HEK293 (cell line): ENCODE measurements around the gene GDF2.

Experiments
- CTCF ChIA-PET: fragments of 350-600 bp; formaldehyde crosslinking; extraction: SDS; loops from one replicate; lab custom pipeline; 2021; ENCODE audit warnings: antibody characterized with exemption; lab: Yijun Ruan, JAX
- POLR2A ChIA-PET: fragments of 300-600 bp; formaldehyde crosslinking; extraction: SDS; loops from one replicate; lab custom pipeline; 2020; ENCODE audit warnings: antibody characterized with exemption, inconsistent platforms; lab: Yijun Ruan, JAX
- H3K27ac ChIP-seq: fragments of 200-500 bp; sonication (Bioruptor generic); 2 replicates; pipeline ENCODE4 v1.5.1; 2014; ENCODE audit warnings: low read depth, low read length, control low read depth, inconsistent platforms; ENCODE audit errors: extremely low read depth
- H3K36me3 ChIP-seq, 2 experiments: fragments of 200-500 bp in 1 of 2; sonication (Bioruptor generic) in 1 of 2; 1 replicate in 1 of 2; 2 replicates in 1 of 2; pipeline ENCODE4 v1.5.1; 2014 to 2017; ENCODE audit warnings: inconsistent platforms in 2 of 2, low read length in 2 of 2; ENCODE audit not compliant: control insufficient read depth in 2 of 2, insufficient read depth in 1 of 2
- H3K4me1 ChIP-seq: fragments of 200-500 bp; sonication (Bioruptor generic); 2 replicates; pipeline ENCODE4 v1.5.1; 2014; ENCODE audit warnings: mild to moderate bottlenecking, low read length, inconsistent platforms; ENCODE audit not compliant: control insufficient read depth, insufficient read depth
- H3K4me3 ChIP-seq: 2 replicates; pipeline ENCODE4 v1.5.1; 2011; ENCODE audit warnings: low read depth, mild to moderate bottlenecking, control low read depth, low read length, moderate library complexity
- H3K9me3 ChIP-seq: fragments of 200-500 bp; sonication (Bioruptor generic); 2 replicates; pipeline ENCODE4 v1.5.1; 2014; ENCODE audit warnings: low read depth, low read length, inconsistent platforms; ENCODE audit not compliant: control insufficient read depth, insufficient read depth
- ELK4 ChIP-seq: IDR thresholded peaks from 2 replicates; pipeline ENCODE4 v1.6.1; 2011; ENCODE audit warnings: mild to moderate bottlenecking, low read depth, low read length, borderline replicate concordance
- KLF17 ChIP-seq: fragments of 450-650 bp; formaldehyde crosslinking; IDR thresholded peaks from 2 replicates; pipeline ENCODE4 v1.5.1; 2016; ENCODE audit warnings: missing biosample characterization, missing genetic modification characterization
- PRDM2 ChIP-seq: fragments of 450-650 bp; formaldehyde crosslinking; IDR thresholded peaks from 2 replicates; pipeline ENCODE4 v1.5.1; 2016; ENCODE audit warnings: missing biosample characterization, missing genetic modification characterization, borderline replicate concordance
- TCF7L2 ChIP-seq: IDR thresholded peaks from 2 replicates; pipeline ENCODE4 v1.6.1; 2011; ENCODE audit warnings: low read depth, mild to moderate bottlenecking, inconsistent platforms, low read length, moderate library complexity, borderline replicate concordance
- ZBTB17 ChIP-seq: fragments of 450-650 bp; formaldehyde crosslinking; IDR thresholded peaks from 2 replicates; pipeline ENCODE4 v1.5.1; 2016; ENCODE audit warnings: missing biosample characterization, missing genetic modification characterization
- ZBTB8A ChIP-seq: fragments of 450-650 bp; formaldehyde crosslinking; IDR thresholded peaks from 2 replicates; pipeline ENCODE4 v1.5.1; 2016; ENCODE audit warnings: missing biosample characterization, missing genetic modification characterization
- ZFHX2 ChIP-seq: fragments of 450-650 bp; formaldehyde crosslinking; conservative IDR thresholded peaks from 2 replicates; pipeline ENCODE4 v1.5.1; 2016; ENCODE audit warnings: missing biosample characterization, missing genetic modification characterization
- ZFP69B ChIP-seq: fragments of 450-650 bp; formaldehyde crosslinking; IDR thresholded peaks from 2 replicates; pipeline ENCODE4 v1.5.1; 2016; ENCODE audit warnings: missing biosample characterization, missing genetic modification characterization
- ZIC2 ChIP-seq: fragments of 450-650 bp; formaldehyde crosslinking; IDR thresholded peaks from 2 replicates; pipeline ENCODE4 v1.5.1; 2016; ENCODE audit warnings: missing biosample characterization, missing genetic modification characterization
- ZNF132 ChIP-seq: fragments of 450-650 bp; formaldehyde crosslinking; IDR thresholded peaks from 2 replicates; pipeline ENCODE4 v1.5.1; 2017; ENCODE audit warnings: missing biosample characterization, missing genetic modification characterization, borderline replicate concordance
- ZNF16 ChIP-seq: fragments of 450-650 bp; formaldehyde crosslinking; IDR thresholded peaks from 2 replicates; pipeline ENCODE4 v1.5.1; 2016; ENCODE audit warnings: low read depth, missing biosample characterization, missing genetic modification characterization
- ZNF223 ChIP-seq: fragments of 450-650 bp; formaldehyde crosslinking; IDR thresholded peaks from 2 replicates; pipeline ENCODE4 v1.5.1; 2016; ENCODE audit warnings: missing biosample characterization, missing genetic modification characterization
- ZNF366 ChIP-seq: fragments of 450-650 bp; formaldehyde crosslinking; conservative IDR thresholded peaks from 2 replicates; pipeline ENCODE4 v1.5.1; 2016; ENCODE audit warnings: missing biosample characterization, missing genetic modification characterization
- ZNF391 ChIP-seq: fragments of 450-650 bp; formaldehyde crosslinking; IDR thresholded peaks from 2 replicates; pipeline ENCODE4 v1.5.1; 2016; ENCODE audit warnings: low read depth, missing biosample characterization, missing genetic modification characterization, borderline replicate concordance
- ZNF404 ChIP-seq: fragments of 450-650 bp; formaldehyde crosslinking; IDR thresholded peaks from 2 replicates; pipeline ENCODE4 v1.5.1; 2017; ENCODE audit warnings: missing biosample characterization, missing genetic modification characterization
- ZNF423 ChIP-seq: fragments of 450-650 bp; formaldehyde crosslinking; IDR thresholded peaks from 2 replicates; pipeline ENCODE4 v1.5.1; 2016; ENCODE audit warnings: missing biosample characterization, missing genetic modification characterization
- ZNF514 ChIP-seq: fragments of 450-650 bp; formaldehyde crosslinking; IDR thresholded peaks from 2 replicates; pipeline ENCODE4 v1.5.1; 2016; ENCODE audit warnings: missing biosample characterization, missing genetic modification characterization
- ZNF521 ChIP-seq: fragments of 450-650 bp; formaldehyde crosslinking; IDR thresholded peaks from 2 replicates; pipeline ENCODE4 v1.5.1; 2017; ENCODE audit warnings: missing biosample characterization, mild to moderate bottlenecking, missing genetic modification characterization
- ZNF692 ChIP-seq: fragments of 450-650 bp; formaldehyde crosslinking; IDR thresholded peaks from 2 replicates; pipeline ENCODE4 v1.5.1; 2016; ENCODE audit warnings: missing biosample characterization, missing genetic modification characterization
- ZNF707 ChIP-seq: fragments of 450-650 bp; formaldehyde crosslinking; IDR thresholded peaks from 2 replicates; pipeline ENCODE4 v1.5.1; 2016; ENCODE audit warnings: missing biosample characterization, missing genetic modification characterization
- ZNF768 ChIP-seq: fragments of 450-650 bp; formaldehyde crosslinking; IDR thresholded peaks from 2 replicates; pipeline ENCODE4 v1.5.1; 2018; ENCODE audit warnings: missing biosample characterization, mild to moderate bottlenecking, missing genetic modification characterization
- ZNF791 ChIP-seq: fragments of 450-650 bp; formaldehyde crosslinking; IDR thresholded peaks from 2 replicates; pipeline ENCODE4 v1.5.1; 2016; ENCODE audit warnings: missing biosample characterization, missing genetic modification characterization
- ZSCAN4 ChIP-seq: fragments of 450-650 bp; formaldehyde crosslinking; IDR thresholded peaks from 2 replicates; pipeline ENCODE4 v1.5.1; 2017; ENCODE audit warnings: missing biosample characterization, missing genetic modification characterization

The GDF2 gene

GRCh38 chr10:47357131-47357582 is 34.9 kb downstream of the GDF2 start (continued):
- no peak for TF ChIP-seq PRDM2 (tag by site-specific recombination)
- no peak for TF ChIP-seq ZNF768
- TF ChIP-seq ZBTB8A (tag by site-specific recombination), result no peak
- no peak for TF ChIP-seq ZNF423 (tag by site-specific recombination)
- TF ChIP-seq ZSCAN4 (tag by site-specific recombination), result no peak
- TF ChIP-seq ZFHX2 (tag by site-specific recombination), result no peak
- TF ChIP-seq TCF7L2, result no peak
- TF ChIP-seq ZNF707, result no peak
- TF ChIP-seq, all 188 proteins: peak for 0

GRCh38 chr10:47357911-47358310 is 35.7 kb downstream of the GDF2 start:
- H3K9me3 ChIP-seq, result no peaks in the 10 kb centered on the region
- no peaks in the 10 kb centered on the region for H3K4me1 ChIP-seq
- H3K36me3 ChIP-seq, result no peaks in the 10 kb centered on the region
- no peak overlapping the region for H3K4me3 ChIP-seq
- ChIA-PET CTCF (interaction anchor here (1.1 to 1.9 kb wide), 3 partner anchors 10 to 333 kb away, joined by 3 to 4 read pairs (median 4); no protein-coding TSS in a partner anchor), POLR2A (no interaction called here)
- no peak overlapping the region for H3K27ac ChIP-seq
- TF ChIP-seq ZNF423 (tag by site-specific recombination) (no peak), ZIC2 (tag by site-specific recombination) (no peak), ZNF404 (tag by site-specific recombination) (no peak), ZNF223 (no peak), ELK4 (no peak), ZNF791 (tag by site-specific recombination) (no peak), ZNF391 (tag by site-specific recombination) (no peak), KLF17 (tag by site-specific recombination) (no peak), ZNF692 (tag by site-specific recombination) (no peak), ZNF16 (tag by site-specific recombination) (no peak), ZNF521 (tag by site-specific recombination) (no peak), ZBTB17 (no peak), ZNF366 (no peak), ZFP69B (tag by site-specific recombination) (no peak), ZNF132 (tag by site-specific recombination) (no peak), ZNF514 (tag by site-specific recombination) (no peak)
